ENCODE results near the gene BAG3.

DNA sequence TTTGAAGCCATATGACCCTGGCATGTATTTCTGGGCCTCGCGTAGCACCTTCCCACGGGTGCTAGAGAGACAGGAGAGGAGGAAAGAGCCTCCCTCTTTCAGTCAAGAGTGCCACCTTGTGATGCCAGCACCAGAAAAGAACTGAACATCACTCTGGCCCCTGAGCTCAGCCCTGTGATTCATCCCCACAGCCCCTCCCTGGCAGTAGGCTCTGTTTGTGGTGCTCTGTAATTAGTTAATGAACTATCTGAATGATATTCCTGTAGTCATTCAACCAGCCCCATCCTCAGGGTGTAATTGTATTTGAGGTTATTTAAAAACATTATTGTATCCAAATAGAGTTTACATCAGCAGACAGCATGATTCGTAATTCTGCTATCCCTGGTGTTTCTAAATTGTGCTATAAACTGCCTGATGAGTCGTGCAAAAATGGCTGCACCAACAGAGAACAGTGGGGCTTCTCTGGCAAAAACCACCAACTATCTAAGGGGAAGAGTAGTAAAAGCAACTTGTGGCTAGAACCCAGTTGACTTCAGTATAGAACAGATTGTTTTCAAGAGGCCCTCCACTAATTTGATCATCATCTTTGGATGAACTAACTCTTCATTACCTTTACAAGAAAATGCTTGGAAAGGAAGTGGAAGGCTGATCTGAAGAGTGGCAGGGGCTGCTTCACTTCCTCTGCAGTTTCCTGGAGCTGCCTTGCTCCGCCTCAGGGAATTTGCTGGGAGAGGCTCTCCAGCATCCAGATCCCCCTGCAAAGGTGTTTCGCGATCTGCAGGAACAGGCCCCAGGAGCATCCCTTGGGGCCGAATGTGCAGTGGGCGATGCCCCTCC lies 30.7 kb upstream of the BAG3 start:
- TF ChIP-seq CTCF (IDR thresholded peaks at IDR 0.05 in 8 of 11, conservative IDR thresholded peaks at IDR 0.05 in 3 of 11) = no peak
- no peak for TF ChIP-seq POLR2A (IDR thresholded peaks at IDR 0.05)
